Measurements from ENCODE around the gene DCAF4. TPM values are rescaled to one million over a fixed set of nuclear protein-coding genes. Genes with fewer than 3 reads are reported as not detected.

The DCAF4 gene
- total RNA-seq, 4 donors from 2014 or later: 29.0 to 45.0 (median 36.7) TPM

DNA sequence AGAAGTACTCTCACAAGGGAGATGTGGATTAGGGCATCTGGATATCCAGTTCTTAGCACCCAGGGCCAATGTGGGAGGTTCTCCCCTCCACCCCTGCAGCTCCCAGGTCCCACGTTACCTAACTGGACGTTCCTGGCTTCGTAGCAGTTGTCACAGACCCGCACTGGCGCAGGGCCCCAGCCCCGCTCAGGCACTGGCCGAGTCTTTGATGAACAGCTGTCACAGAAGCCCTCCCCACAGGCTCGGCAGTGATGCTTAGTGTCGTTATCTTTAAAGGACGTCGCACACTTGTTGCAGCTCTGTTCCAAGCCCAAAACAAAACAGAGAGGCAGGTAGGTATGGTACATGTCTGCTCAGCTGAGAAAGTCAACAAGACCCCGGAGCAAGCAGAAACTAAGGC is 48.4 kb downstream of the DCAF4 start:
- H3K9me3 ChIP-seq: no peaks in the 10 kb centered on the region
- H3K36me3 ChIP-seq: peaks cover 65 to 76% of the 10 kb centered on the region in 2 donors
- intact Hi-C loops (cut with DNase I): no loop called here
- no peak for DNase-seq
- H3K4me1 ChIP-seq: no peaks in the 10 kb centered on the region
- TF ChIP-seq, protein P1, sequence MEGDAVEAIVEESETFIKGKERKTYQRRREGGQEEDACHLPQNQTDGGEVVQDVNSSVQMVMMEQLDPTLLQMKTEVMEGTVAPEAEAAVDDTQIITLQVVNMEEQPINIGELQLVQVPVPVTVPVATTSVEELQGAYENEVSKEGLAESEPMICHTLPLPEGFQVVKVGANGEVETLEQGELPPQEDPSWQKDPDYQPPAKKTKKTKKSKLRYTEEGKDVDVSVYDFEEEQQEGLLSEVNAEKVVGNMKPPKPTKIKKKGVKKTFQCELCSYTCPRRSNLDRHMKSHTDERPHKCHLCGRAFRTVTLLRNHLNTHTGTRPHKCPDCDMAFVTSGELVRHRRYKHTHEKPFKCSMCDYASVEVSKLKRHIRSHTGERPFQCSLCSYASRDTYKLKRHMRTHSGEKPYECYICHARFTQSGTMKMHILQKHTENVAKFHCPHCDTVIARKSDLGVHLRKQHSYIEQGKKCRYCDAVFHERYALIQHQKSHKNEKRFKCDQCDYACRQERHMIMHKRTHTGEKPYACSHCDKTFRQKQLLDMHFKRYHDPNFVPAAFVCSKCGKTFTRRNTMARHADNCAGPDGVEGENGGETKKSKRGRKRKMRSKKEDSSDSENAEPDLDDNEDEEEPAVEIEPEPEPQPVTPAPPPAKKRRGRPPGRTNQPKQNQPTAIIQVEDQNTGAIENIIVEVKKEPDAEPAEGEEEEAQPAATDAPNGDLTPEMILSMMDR (IDR thresholded peaks at IDR 0.05): no peak
- TF ChIP-seq POLR2A (IDR thresholded peaks at IDR 0.05): no peak
- 92 to 96% methylated on average over 10 to 12 of the region's 12 CpGs for WGBS, 2 donors
- no peaks in the 10 kb centered on the region for H3K27me3 ChIP-seq
- no peak overlapping the region for H3K4me3 ChIP-seq (replicated peaks in 1 of 3)
- H3K27ac ChIP-seq: no peak overlapping the region

DNA sequence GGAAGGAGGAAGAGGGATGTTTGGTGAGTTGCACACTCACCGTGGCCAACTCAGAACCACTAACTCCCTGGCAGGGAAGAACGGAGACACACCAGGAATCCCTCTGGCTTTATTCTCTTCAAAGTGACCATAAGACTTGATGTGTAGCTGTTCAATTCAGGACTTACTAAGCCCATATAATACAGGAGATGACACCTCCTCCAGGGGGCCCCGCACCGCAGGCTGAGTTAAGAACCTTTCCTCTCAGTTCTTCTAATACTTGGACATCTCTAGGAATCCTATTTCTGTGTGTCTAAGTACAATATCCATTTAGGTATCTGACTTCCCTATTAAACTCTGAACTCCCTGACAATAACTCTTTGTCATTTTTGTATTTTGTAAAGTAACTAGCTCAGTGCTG is 49.5 kb downstream of the DCAF4 start:
- WGBS, 2 donors: 85 to 92% methylated on average over 4 of the region's 4 CpGs
- no peak overlapping the region for H3K4me3 ChIP-seq (replicated peaks in 1 of 3)
- no peak overlapping the region for H3K27ac ChIP-seq
- peaks cover 54 to 70% of the 10 kb centered on the region in 2 donors for H3K36me3 ChIP-seq
- H3K27me3 ChIP-seq: no peaks in the 10 kb centered on the region
- intact Hi-C loops (cut with DNase I): no loop called here
- no peaks in the 10 kb centered on the region for H3K4me1 ChIP-seq
- no peak for TF ChIP-seq POLR2A (IDR thresholded peaks at IDR 0.05)
- TF ChIP-seq, protein P1 (IDR thresholded peaks at IDR 0.05): no peak
- DNase-seq: no peak
- H3K9me3 ChIP-seq: no peaks in the 10 kb centered on the region

DNA sequence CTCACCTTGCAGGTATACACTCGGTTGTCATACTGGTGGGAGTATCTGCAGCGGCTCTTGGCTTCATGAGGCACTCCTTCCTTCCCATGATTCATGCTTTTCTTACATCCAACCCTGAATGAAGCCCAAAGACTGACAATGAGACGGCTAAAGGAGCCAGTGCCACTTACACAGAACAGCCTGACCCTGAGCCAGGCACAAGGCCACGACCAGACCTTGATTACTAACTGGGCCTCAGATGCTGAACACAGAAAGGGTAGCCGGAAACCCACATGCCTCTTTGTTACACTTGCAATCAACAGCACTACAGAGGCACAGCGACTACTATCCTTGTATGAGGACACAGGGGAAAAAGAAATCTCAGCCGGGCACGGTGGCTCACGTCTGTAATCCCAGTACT is 52.6 kb downstream of the DCAF4 start:
- intact Hi-C loops (cut with DNase I): no loop called here
- peaks cover 42 to 48% of the 10 kb centered on the region in 2 donors for H3K36me3 ChIP-seq
- WGBS, 2 donors: 93 to 97% methylated on average over 9 of the region's 9 CpGs

DNA sequence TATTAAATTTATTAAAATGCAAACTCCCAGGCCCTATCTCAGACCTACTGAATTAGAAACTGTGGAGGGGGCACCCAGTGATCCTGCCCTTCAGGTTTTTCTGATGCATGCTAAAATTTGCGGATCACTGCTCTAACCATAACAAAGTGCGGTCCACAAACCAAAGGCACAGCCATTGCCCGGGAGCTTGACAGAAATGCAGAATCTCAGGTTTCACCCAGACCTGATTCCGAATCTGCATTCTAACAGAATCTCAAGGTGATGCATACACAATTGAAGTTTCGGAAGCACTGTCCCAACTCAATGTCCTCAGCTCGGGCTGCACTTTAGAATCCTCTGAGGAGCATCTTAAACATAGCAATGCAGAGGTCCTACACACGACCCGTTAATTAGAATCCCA is 54.6 kb downstream of the DCAF4 start:
- no peaks in the 10 kb centered on the region for H3K4me1 ChIP-seq
- H3K27ac ChIP-seq: no peak overlapping the region
- WGBS, 2 donors: 89 to 94% methylated on average over 8 of the region's 8 CpGs
- intact Hi-C loops (cut with DNase I): no loop called here
- TF ChIP-seq, protein P1 (IDR thresholded peaks at IDR 0.05): no peak
- TF ChIP-seq POLR2A (IDR thresholded peaks at IDR 0.05): no peak
- DNase-seq: no peak
- H3K4me3 ChIP-seq (replicated peaks in 1 of 3): no peak overlapping the region
- no peaks in the 10 kb centered on the region for H3K9me3 ChIP-seq
- no peaks in the 10 kb centered on the region for H3K27me3 ChIP-seq
- peaks cover 24 to 28% of the 10 kb centered on the region in 2 donors for H3K36me3 ChIP-seq

More for the DNA sequence above, 52.6 kb downstream of the DCAF4 start:
- no peak for TF ChIP-seq POLR2A (IDR thresholded peaks at IDR 0.05)
- TF ChIP-seq, protein P1 (IDR thresholded peaks at IDR 0.05): no peak
- no peak for DNase-seq
- no peaks in the 10 kb centered on the region for H3K4me1 ChIP-seq
- no peaks in the 10 kb centered on the region for H3K27me3 ChIP-seq
- H3K9me3 ChIP-seq: no peaks in the 10 kb centered on the region
- no peak overlapping the region for H3K27ac ChIP-seq
- H3K4me3 ChIP-seq (replicated peaks in 1 of 3): no peak overlapping the region

DNA sequence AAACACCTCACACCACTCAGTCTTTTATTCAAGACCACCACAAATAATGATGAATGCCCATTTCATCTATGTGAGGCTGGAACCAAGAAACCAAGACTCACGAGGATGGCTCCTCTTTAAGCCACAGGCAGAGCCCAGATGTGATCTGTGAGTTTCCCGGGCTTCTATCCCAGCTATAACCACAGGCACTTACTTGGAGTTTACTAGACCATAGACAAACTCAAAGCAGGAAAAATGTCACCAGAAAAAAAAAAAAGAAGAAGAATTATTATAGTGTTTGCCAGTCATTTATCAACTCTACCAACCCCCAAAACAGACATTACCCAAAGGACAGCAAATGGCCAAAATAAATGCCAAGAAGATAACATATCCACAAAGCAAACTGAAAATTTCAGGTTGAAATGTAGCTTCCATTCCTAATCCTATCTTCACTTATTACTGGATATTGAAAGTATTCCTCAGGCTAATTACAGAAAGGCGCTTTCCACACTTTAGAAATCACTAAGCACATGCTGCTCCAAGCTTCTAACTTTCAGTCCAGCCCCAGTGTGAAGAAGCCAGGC is 56.0 kb downstream of the DCAF4 start:
- no peaks in the 10 kb centered on the region for H3K27me3 ChIP-seq
- WGBS, 2 donors: 73 to 79% methylated on average over 3 of the region's 3 CpGs
- peaks cover 12 to 24% of the 10 kb centered on the region in 2 donors for H3K36me3 ChIP-seq
- no peak for TF ChIP-seq POLR2A (IDR thresholded peaks at IDR 0.05)
- TF ChIP-seq, protein P1 (IDR thresholded peaks at IDR 0.05): no peak
- no peaks in the 10 kb centered on the region for H3K4me1 ChIP-seq
- no peak overlapping the region for H3K4me3 ChIP-seq (replicated peaks in 1 of 3)
- no peak for DNase-seq
- intact Hi-C loops (cut with DNase I): no loop called here
- no peak overlapping the region for H3K27ac ChIP-seq
- no peaks in the 10 kb centered on the region for H3K9me3 ChIP-seq

All from thyroid gland (tissue), 4 donors.